Stimulated activated effector memory CD8-positive, alpha-beta T cell treated with anti-CD3 and anti-CD28 coated beads, Interleukin-12 subunit alpha, Interleukin-12 subunit beta, amount 100 ng/mL, for 72 hours (primary cell): Measurements from ENCODE around the gene CFAP298.
"Not testable (repeated sequence)": the region's sequence is repeated elsewhere in the genome, so short reads cannot be mapped to it uniquely, and the experiment has no call there.

Experiments used
- ATAC-seq: fragments of 150-1000 bp; cut with Tn5 transposase; 2 replicates; pipeline ENCODE4 v1.10.0; 2021
- DNase-seq, 2 donors: peaks; one replicate each; pipeline ENCODE4 v3.0.0; 2021 to 2022; ENCODE audit warnings: low spot score in 2 of 2
- H3K27ac Mint-ChIP-seq: one replicate; pipeline ENCODE4 v1.8.0; 2022; ENCODE audit warnings: mild to moderate bottlenecking, mixed read lengths
- H3K36me3 Mint-ChIP-seq: one replicate; pipeline ENCODE4 v1.8.0; 2022; ENCODE audit warnings: mild to moderate bottlenecking, mixed read lengths
- H3K4me1 Mint-ChIP-seq: one replicate; pipeline ENCODE4 v1.8.0; 2022; ENCODE audit warnings: mixed read lengths
- H3K4me3 Mint-ChIP-seq: one replicate; pipeline ENCODE4 v1.8.0; 2022; ENCODE audit warnings: mild to moderate bottlenecking, mixed read lengths
- H3K9me3 Mint-ChIP-seq: one replicate; pipeline ENCODE4 v1.8.0; 2022; ENCODE audit warnings: mixed read lengths

CFAP298 gene

GRCh38 chr21:32562915-32563314, 49.3 kb downstream of the CFAP298 start:
- Mint-ChIP-seq H3K27ac (no peak overlapping the region), H3K36me3 (peaks cover 5% of the 10 kb centered on the region), H3K4me1 (no peaks in the 10 kb centered on the region), H3K4me3 (no peak overlapping the region), H3K9me3 (peaks cover 6% of the 10 kb centered on the region)
- no peak for ATAC-seq
- DNase-seq, result no peak

- Mint-ChIP-seq H3K36me3 (peaks cover 5% of the 10 kb centered on the region), H3K4me3 (no peak overlapping the region), H3K4me1 (no peaks in the 10 kb centered on the region), H3K27ac (no peak overlapping the region), H3K9me3 (peaks cover 6% of the 10 kb centered on the region)
- ATAC-seq (no peak), DNase-seq (no peak)
Measured at GRCh38 chr21:32562426-32562825, 49.8 kb downstream of the CFAP298 start.

GRCh38 chr21:32561476-32561875, 50.7 kb downstream of the CFAP298 start:
- not testable (repeated sequence) for H3K4me1 Mint-ChIP-seq, ATAC-seq, H3K27ac Mint-ChIP-seq, H3K9me3 Mint-ChIP-seq, H3K36me3 Mint-ChIP-seq, DNase-seq, H3K4me3 Mint-ChIP-seq

- H3K36me3 Mint-ChIP-seq, result no peaks in the 10 kb centered on the region
- H3K27ac Mint-ChIP-seq, result no peak overlapping the region
- ATAC-seq (no peak), DNase-seq (no peak)
- no peak overlapping the region for H3K4me3 Mint-ChIP-seq
- H3K4me1 Mint-ChIP-seq, result peaks cover 5% of the 10 kb centered on the region
- H3K9me3 Mint-ChIP-seq, result peaks cover 6% of the 10 kb centered on the region
Measured at GRCh38 chr21:32560896-32561295, 51.3 kb downstream of the CFAP298 start.

- Mint-ChIP-seq H3K4me3 (no peak overlapping the region), H3K4me1 (peaks cover 17% of the 10 kb centered on the region), H3K9me3 (no peaks in the 10 kb centered on the region), H3K27ac (no peak overlapping the region), H3K36me3 (no peaks in the 10 kb centered on the region)
- DNase-seq, result no peak
- ATAC-seq, result no peak
Measured at GRCh38 chr21:32559006-32559610, 53.1 kb downstream of the CFAP298 start.

- H3K27ac Mint-ChIP-seq, result peak overlapping the region; percentile 63
- H3K4me1 Mint-ChIP-seq, result peaks cover 17% of the 10 kb centered on the region
- ATAC-seq (no peak), DNase-seq (no peak)
- H3K9me3 Mint-ChIP-seq, result no peaks in the 10 kb centered on the region
- H3K36me3 Mint-ChIP-seq, result no peaks in the 10 kb centered on the region
- H3K4me3 Mint-ChIP-seq, result no peak overlapping the region
Measured at GRCh38 chr21:32558106-32558505, 54.1 kb downstream of the CFAP298 start.

GRCh38 chr21:32554832-32555638, 57.1 kb downstream of the CFAP298 start:
- Mint-ChIP-seq H3K4me1 (peaks cover 25% of the 10 kb centered on the region), H3K4me3 (no peak overlapping the region), H3K9me3 (no peaks in the 10 kb centered on the region), H3K36me3 (no peaks in the 10 kb centered on the region), H3K27ac (peak overlapping the region; percentile 49)
- no peak for ATAC-seq
- DNase-seq, result no peak

GRCh38 chr21:32549886-32550285, 62.3 kb downstream of the CFAP298 start:
- Mint-ChIP-seq H3K4me1 (peaks cover 18% of the 10 kb centered on the region), H3K27ac (no peak overlapping the region), H3K4me3 (no peak overlapping the region), H3K9me3 (no peaks in the 10 kb centered on the region), H3K36me3 (no peaks in the 10 kb centered on the region)
- DNase-seq (no peak), ATAC-seq (no peak)

GRCh38 chr21:32549440-32549839, 62.7 kb downstream of the CFAP298 start:
- Mint-ChIP-seq H3K4me3 (no peak overlapping the region), H3K36me3 (no peaks in the 10 kb centered on the region), H3K4me1 (peaks cover 14% of the 10 kb centered on the region), H3K27ac (no peak overlapping the region), H3K9me3 (no peaks in the 10 kb centered on the region)
- no peak for DNase-seq
- ATAC-seq, result no peak
